ENCODE results near the gene TANGO2. TPM values are rescaled to one million over a fixed set of nuclear protein-coding genes. Genes with fewer than 3 reads are reported as not detected.

Gene TANGO2
- total RNA-seq, 1 donor from 2014 or later: 10.0 TPM

DNA sequence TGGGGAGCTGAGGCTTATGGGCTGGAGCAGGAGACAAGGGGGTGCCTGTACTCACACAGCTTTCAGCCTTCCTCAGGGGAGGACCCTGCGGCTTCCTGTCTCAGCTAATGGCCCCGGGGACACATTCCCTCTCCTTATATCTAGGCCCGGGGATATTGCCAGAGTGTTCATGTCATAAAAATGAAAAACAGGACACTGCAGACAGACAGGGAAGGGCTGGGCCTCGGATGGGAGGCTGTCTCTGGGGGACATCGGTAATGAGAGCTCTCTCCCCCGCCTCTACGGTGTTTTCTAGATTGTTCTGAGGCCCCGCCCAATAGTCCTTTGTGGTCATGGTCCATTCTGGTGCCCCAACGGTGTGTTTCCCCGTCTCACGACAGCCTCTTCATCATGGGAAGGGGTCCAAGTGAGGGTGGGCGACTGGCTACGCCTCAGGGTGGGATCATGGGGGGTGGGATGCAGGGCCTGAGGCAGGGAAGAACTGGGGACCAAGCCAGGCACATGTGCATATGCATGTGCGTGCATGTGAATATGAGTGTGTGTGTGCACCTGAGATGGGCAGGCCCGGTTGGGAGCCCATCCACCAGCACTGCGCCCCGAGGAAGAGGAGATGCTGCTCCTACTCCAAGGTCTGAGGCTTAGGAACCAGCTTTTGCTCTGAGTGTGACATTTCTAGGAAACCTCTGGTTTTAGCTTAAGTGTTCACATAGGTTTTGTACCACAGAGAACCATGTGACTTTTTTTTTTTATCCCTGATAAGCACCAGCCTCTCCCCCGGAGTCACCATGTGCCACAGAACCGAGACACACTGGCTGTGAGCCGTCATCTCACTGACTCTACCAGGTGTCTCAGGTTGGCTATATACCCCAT lies 9.6 kb upstream of the TANGO2 start:
- H3K27ac Mint-ChIP-seq: no peak overlapping the region

DNA sequence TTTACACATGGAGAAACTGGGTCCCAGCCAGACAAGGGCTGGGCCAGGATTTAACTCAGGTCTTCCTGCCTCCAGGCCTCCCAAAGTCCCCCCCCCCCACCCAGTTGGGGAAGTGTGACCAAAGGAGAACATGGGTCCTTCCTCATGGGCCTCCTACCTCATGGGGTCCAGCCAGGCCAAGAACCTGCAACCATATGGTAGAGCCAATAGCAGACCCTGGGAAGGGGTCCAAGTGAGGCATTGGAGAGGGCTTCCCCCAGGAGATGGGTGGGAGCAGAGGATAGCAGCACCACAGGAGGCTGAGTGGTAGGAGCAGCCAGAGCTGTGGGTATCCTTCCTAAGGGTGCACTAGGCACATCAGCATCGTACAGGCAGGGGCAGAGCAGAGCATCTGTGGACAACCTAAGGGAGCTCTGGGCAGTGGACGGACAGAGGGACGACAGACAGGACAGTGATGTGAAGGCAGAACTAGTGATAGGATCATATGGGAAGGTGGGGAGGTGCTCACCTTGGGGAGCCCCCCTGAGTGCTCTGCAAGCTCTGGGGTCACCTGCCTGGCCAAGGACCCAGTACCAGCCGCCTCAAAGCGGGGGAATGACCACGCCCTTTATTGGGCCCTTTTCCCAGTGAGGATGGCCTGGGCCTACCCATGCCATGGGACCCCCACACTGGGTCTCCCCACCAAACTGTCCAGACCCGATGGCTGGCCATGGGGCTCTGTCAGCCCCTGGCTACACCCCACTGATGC lies 8.7 kb upstream of the TANGO2 start:
- H3K4me3 Mint-ChIP-seq: no peak overlapping the region
- TF ChIP-seq EZH2 (IDR thresholded peaks at IDR 0.05): no peak
- TF ChIP-seq CTCF (IDR thresholded peaks at IDR 0.05): no peak
- no peak for TF ChIP-seq EZH2phosphoT487 (IDR thresholded peaks at IDR 0.05)
- peaks cover 15% of the 10 kb centered on the region for H3K4me1 Mint-ChIP-seq
- H3K4me1 ChIP-seq: peaks cover 13% of the 10 kb centered on the region
- H3K9me3 Mint-ChIP-seq: no peaks in the 10 kb centered on the region
- peak overlapping the region; percentile 93 for H3K27ac Mint-ChIP-seq
- no peak overlapping the region for H3K4me3 ChIP-seq
- H3K9ac ChIP-seq: no peak overlapping the region
- no peak overlapping the region for H2AFZ ChIP-seq (replicated peaks)
- H3K36me3 Mint-ChIP-seq: no peaks in the 10 kb centered on the region
- no peak for DNase-seq (ENCODE audit: low spot score)
- peaks cover 8% of the 10 kb centered on the region for H3F3A ChIP-seq (ENCODE audit: low read depth)
- no peaks in the 10 kb centered on the region for H3K36me3 ChIP-seq
- peaks cover 7% of the 10 kb centered on the region for H3K27me3 Mint-ChIP-seq (ENCODE audit: insufficient read depth, low read depth)
- H3K4me2 ChIP-seq: no peak overlapping the region
- H3K9me3 ChIP-seq (ENCODE audit: low read depth): no peaks in the 10 kb centered on the region
- H3K79me2 ChIP-seq (ENCODE audit: low read depth): no peaks in the 10 kb centered on the region
- H3K27me3 ChIP-seq: peaks cover 34% of the 10 kb centered on the region
- H4K20me1 ChIP-seq (ENCODE audit: low read depth): peaks cover 11% of the 10 kb centered on the region
- H3K27ac ChIP-seq: no peak overlapping the region

More for the DNA sequence above, 9.6 kb upstream of the TANGO2 start:
- Mint-ChIP-seq H3K4me1 (peaks cover 15% of the 10 kb centered on the region), H3K9me3 (no peaks in the 10 kb centered on the region), H3K4me3 (no peak overlapping the region), H3K27me3 (ENCODE audit: insufficient read depth, low read depth) (peaks cover 5% of the 10 kb centered on the region), H3K36me3 (no peaks in the 10 kb centered on the region)
- Histone ChIP-seq H3K9me3 (ENCODE audit: low read depth) (no peaks in the 10 kb centered on the region), H3K27me3 (peaks cover 26% of the 10 kb centered on the region), H3K4me1 (peaks cover 13% of the 10 kb centered on the region), H4K20me1 (ENCODE audit: low read depth) (peaks cover 11% of the 10 kb centered on the region), H3K27ac (no peak overlapping the region), H2AFZ (replicated peaks) (no peak overlapping the region), H3K36me3 (no peaks in the 10 kb centered on the region), H3K4me2 (no peak overlapping the region), H3F3A (ENCODE audit: low read depth) (peaks cover 8% of the 10 kb centered on the region), H3K9ac (no peak overlapping the region), H3K79me2 (ENCODE audit: low read depth) (no peaks in the 10 kb centered on the region), H3K4me3 (no peak overlapping the region)
- DNase-seq (ENCODE audit: low spot score): no peak
- no peak for TF ChIP-seq CTCF (IDR thresholded peaks at IDR 0.05)
- TF ChIP-seq EZH2phosphoT487 (IDR thresholded peaks at IDR 0.05): no peak
- no peak for TF ChIP-seq EZH2 (IDR thresholded peaks at IDR 0.05)

DNA sequence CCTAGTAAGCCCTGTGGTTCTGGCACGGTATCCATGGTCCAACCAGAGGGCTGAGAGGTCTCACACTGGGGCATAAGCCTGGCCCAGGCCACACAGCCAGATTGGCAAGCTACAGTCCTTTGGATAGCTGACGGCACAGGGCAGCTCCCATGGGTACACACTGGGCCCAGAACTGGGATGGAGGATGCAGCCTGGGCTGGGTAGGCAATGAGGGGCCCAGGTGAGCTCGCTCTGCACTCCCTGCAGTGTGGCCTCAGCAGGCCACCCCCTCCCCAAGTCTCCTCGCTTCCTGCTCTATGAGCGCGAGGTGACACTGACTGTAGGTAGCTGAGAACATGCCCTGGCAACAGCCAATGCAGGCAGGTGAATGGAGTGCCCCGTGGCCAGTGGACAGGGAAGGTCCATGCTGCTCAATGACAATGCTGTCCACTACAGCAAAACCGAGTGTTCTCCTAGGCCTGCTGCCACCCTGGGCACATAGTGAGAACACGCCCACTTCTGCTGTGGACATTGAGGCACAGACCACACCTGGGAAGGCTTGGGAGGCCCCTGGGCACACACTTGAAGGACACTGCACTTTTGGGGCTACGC lies 8.1 kb upstream of the TANGO2 start:
- Histone ChIP-seq H3K27ac (no peak overlapping the region), H3K4me1 (peaks cover 6% of the 10 kb centered on the region), H3K4me2 (no peak overlapping the region), H3K36me3 (no peaks in the 10 kb centered on the region), H3K27me3 (peaks cover 40% of the 10 kb centered on the region), H2AFZ (replicated peaks) (peak overlapping the region; percentile 70), H4K20me1 (ENCODE audit: low read depth) (peaks cover 17% of the 10 kb centered on the region), H3K9ac (no peak overlapping the region), H3F3A (ENCODE audit: low read depth) (peaks cover 8% of the 10 kb centered on the region), H3K79me2 (ENCODE audit: low read depth) (no peaks in the 10 kb centered on the region), H3K4me3 (no peak overlapping the region), H3K9me3 (ENCODE audit: low read depth) (no peaks in the 10 kb centered on the region)
- H3K27me3 Mint-ChIP-seq (ENCODE audit: insufficient read depth, low read depth): peaks cover 12% of the 10 kb centered on the region
- H3K9me3 Mint-ChIP-seq: no peaks in the 10 kb centered on the region
- peaks cover 13% of the 10 kb centered on the region for H3K4me1 Mint-ChIP-seq
- H3K27ac Mint-ChIP-seq: no peak overlapping the region
- TF ChIP-seq EZH2phosphoT487 (IDR thresholded peaks at IDR 0.05): no peak
- TF ChIP-seq EZH2 (IDR thresholded peaks at IDR 0.05): no peak
- TF ChIP-seq CTCF (IDR thresholded peaks at IDR 0.05): no peak
- no peak for DNase-seq (ENCODE audit: low spot score)
- no peaks in the 10 kb centered on the region for H3K36me3 Mint-ChIP-seq
- no peak overlapping the region for H3K4me3 Mint-ChIP-seq
